GM13976 (cell line): ENCODE results near the gene LTB4R.

ENCODE experiments used
- DNase-seq: peaks from one replicate; pipeline ENCODE4 v3.0.0; 2012; ENCODE audit warnings: low spot score
- CTCF ChIP-seq: IDR thresholded peaks from 2 replicates; pipeline ENCODE4 v1.5.1; 2012; ENCODE audit warnings: borderline replicate concordance, mild to moderate bottlenecking; ENCODE audit not compliant: insufficient read depth; ENCODE audit errors: extremely low read depth, missing control alignments, control extremely low read depth
- in situ Hi-C: fragments of 300-500 bp; cut with MboI; formaldehyde crosslinking; loops from one replicate; pipeline ENCODE4 v1.12.0; 2022; ENCODE audit warnings: low sequenced_read_pairs, mixed read lengths, inconsistent platforms; ENCODE audit not compliant: unreplicated experiment

Gene LTB4R

GRCh38 chr14:24308342-24309124, 2.8 kb upstream of the LTB4R start:
- DNase-seq: no peak
- no peak for TF ChIP-seq CTCF
- in situ Hi-C loops: no loop called here

- no peak for DNase-seq
- TF ChIP-seq CTCF: no peak
- in situ Hi-C loops: no loop called here
Observed at GRCh38 chr14:24309538-24310264, 1.6 kb upstream of the LTB4R start, which contains the start of gene LTB4R2. LTB4R2 (plus strand) TSS chr14:24310140; CDS start chr14:24310665, 525 bp downstream.

- no peak for DNase-seq
- TF ChIP-seq CTCF: no peak
- in situ Hi-C loops: no loop called here
Observed at GRCh38 chr14:24310265-24310645, 1.0 kb upstream of the LTB4R start.

- DNase-seq: no peak
- in situ Hi-C loops: no loop called here
- TF ChIP-seq CTCF: no peak
Observed at GRCh38 chr14:24311837-24312615, 724 bp downstream of the LTB4R start.

- no peak for TF ChIP-seq CTCF
- no peak for DNase-seq
- in situ Hi-C loops: no loop called here
Observed at GRCh38 chr14:24312736-24313507, 1.6 kb downstream of the LTB4R start.

GRCh38 chr14:24313913-24314312, 2.6 kb downstream of the LTB4R start:
- no peak for TF ChIP-seq CTCF
- in situ Hi-C loops: no loop called here
- no peak for DNase-seq
